EH (cell line): ENCODE results near the gene BFSP1.

ENCODE experiments used
- DNase-seq: peaks from one replicate; pipeline ENCODE4 v3.0.0-alpha.2; 2015; ENCODE audit warnings: low read depth

BFSP1 gene

GRCh38 chr20:17497821-17498580 lies 33.2 kb downstream of the BFSP1 start:
- DNase-seq: peak; percentile 24

GRCh38 chr20:17495826-17496225 lies 35.4 kb downstream of the BFSP1 start:
- DNase-seq: no peak

DNA sequence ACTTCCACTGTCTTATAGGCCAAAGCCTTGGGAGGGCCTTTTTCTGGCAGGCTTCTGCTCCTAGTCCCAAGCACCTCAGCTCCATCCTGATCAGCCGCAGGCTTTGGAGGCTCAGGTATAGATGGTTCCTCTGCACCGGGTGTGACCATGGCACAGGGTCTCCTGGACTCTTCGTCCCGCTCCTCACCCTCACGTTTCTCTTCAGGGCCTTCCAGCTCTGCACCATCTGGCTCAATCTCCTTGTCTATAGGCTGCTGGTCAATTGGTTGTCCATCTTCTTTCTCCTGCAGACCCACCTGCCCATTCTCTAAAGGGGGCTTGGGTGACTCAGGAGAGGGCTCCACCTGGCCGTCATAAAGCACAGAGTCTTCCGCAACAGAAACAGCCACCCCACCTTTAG lies 37.0 kb downstream of the BFSP1 start:
- DNase-seq: no peak

- no peak for DNase-seq
These were observed 38.0 kb downstream of the BFSP1 start for GRCh38 chr20:17493173-17493572.

DNA sequence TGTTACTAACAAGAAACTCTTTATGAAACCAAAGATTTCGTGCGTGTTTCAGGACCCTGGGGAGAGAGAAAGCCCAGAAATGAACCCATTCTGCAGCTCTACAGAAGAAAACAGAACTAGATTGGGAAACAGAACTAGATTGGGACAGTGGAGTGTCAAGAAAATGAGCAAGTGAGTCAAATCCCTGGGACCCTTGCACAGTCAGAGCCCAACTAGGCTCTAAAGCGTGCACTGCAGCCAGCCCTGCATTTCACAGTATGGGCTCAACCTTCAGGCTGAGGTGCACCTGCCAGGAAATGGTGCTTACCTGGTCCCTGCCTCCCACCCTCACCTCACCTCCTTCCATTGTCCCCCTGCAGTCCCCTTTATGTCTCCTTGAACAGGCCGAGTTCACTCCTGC lies 39.7 kb downstream of the BFSP1 start:
- no peak for DNase-seq

DNA sequence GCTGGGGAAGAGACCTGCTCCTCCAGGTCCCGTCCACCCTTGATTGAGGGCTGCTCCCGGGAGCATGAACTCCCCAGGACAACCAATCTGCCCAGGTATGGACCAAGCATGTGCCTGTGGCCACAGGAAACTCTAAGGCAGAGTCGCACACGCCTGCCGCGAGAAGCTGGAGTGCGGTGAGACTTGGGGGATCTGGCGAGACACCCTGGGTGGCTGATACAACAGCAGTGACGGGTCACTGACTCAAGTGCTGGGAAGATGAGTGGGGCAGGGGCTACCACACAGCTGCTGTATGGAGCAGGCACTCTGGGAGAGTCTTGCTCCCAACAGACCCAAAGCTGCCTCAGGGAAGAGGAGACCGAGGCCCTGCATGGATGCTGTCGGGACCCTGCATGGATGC lies 40.1 kb downstream of the BFSP1 start:
- no peak for DNase-seq

GRCh38 chr20:17490501-17490900 lies 40.7 kb downstream of the BFSP1 start:
- DNase-seq: no peak

GRCh38 chr20:17488916-17489600 lies 42.1 kb downstream of the BFSP1 start:
- no peak for DNase-seq

DNA sequence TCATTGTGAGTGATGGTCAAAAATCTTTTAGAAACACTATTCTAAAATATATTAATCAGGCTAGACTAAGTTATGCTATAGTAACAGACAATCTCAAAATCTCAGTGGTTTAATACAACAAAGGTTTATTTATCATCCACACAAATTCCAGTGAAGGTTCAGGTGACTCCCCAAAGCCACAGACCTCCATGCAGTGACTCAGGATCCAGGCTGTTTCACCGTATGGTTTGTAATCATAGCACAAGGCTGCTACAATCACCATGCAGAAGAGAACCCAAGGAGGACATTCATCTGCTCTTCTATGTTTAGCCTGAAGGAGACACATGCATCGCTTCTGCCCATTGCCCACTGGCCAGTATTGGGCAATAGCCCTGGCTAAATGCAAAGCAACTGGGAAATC lies 46.2 kb downstream of the BFSP1 start:
- no peak for DNase-seq

- no peak for DNase-seq
These were observed 48.6 kb downstream of the BFSP1 start for GRCh38 chr20:17482536-17482935.

DNA sequence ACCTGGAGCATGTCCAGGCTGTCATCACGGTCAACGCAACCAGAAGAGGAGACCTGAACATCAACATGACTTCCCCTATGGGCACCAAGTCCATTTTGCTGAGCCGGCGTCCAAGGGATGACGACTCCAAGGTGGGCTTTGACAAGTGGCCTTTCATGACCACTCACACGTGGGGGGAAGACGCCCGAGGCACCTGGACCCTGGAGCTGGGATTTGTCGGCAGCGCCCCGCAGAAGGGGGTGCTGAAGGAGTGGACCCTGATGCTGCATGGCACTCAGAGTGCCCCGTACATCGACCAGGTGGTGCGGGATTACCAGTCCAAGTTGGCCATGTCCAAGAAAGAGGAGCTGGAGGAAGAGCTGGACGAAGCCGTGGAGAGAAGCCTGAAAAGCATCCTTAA lies 49.5 kb downstream of the BFSP1 start:
- DNase-seq: no peak

DNA sequence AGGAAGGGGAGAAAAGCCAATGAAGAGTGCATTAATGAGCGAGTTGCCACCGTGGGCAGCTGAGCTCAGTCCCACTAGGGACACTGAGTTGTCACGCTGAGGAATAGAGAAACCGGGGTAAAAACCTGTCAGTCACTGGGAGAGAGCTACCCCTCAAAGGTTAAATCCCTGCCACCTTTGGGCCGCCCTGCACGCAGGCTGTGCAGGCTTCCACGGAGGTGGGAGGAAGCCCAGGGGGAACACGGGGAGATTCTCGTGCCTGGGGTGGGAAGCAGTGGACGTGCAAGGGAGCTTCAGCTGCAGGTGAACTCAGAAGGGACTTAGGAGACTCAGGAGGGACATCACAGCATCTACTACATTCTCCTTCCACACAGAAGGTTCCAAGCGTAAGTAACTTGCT lies 50.5 kb downstream of the BFSP1 start:
- no peak for DNase-seq

DNA sequence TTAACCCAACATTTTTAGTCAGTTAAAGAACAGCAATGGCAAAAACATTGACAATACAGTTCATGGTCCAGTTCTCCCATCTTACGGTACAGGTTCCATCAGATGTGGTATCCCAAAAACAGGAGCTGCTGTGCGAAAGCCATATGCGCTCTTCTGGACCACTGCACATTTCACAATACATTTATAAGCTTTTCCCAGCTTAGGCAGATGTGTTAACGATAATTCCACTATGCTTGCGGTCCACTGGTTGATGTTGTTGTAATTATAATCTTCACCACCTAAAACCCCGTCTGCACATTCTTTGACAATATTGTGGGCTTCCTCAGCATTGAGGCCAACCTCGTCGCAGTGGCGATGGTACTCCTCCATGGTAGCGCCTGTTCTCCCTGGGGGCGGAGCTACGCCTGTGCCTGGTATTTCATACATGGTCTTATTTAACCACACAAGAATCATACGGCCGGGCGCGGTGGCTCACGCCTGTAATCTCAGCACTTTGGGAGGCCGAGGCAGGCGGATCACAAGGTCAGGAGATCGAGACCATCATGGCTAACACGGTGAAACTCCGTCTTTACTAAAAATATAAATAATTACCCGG lies 52.0 kb downstream of the BFSP1 start:
- no peak for DNase-seq

DNA sequence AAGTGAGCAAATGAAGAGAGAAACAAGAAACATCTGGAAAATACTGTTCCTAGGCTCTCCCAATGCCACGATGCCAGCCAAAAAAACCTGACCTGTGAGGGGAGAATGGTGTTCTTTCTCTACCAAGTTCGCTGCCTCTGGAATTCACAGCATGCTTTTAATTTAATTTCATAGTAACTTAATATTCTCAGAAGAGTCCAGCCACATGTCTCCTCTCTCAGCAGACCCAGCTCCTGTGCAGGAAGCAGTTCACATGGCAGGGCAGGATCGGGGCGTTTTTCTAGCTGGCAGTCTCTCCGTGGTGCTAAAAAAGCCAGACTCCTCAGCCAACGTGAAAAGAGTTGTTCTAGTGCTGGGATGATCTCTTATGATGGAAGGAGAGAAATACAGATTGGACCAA lies 57.5 kb downstream of the BFSP1 start:
- no peak for DNase-seq

DNA sequence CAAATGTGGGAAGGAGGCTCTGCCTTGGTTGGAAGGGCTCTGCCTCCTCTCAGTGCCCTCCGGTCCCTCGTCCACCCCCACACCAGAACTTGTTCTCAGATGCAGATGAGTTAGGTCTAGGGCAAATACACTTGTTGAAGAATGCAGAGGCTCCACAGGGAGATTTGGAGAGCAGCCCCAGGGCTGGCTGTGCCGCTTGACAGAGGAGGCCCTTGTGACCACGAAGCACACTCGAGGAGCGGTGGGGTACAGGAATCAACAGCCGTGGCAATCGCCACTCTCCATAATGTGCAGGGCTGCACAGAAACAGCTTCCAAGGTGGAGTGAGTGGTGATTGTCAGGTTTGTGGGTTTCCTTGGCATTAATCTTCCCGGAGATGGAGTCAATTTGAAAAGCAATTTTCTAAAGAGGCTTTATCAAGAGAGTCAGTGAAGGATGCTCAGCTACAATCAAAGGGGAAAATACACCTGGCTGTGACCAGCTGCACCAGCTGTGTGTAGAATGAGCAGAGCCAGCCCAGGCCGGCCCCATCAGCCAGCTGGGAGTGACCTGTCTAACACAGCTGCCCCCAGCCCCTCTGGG lies 59.5 kb downstream of the BFSP1 start:
- no peak for DNase-seq

- no peak for DNase-seq
These were observed 60.2 kb downstream of the BFSP1 start for GRCh38 chr20:17470973-17471372.

GRCh38 chr20:17470521-17470920 lies 60.7 kb downstream of the BFSP1 start:
- DNase-seq: no peak

- DNase-seq: no peak
These were observed 61.7 kb downstream of the BFSP1 start for GRCh38 chr20:17469246-17470030.

GRCh38 chr20:17468073-17468840 lies 62.9 kb downstream of the BFSP1 start:
- DNase-seq: no peak

- DNase-seq: no peak
These were observed 64.0 kb downstream of the BFSP1 start for GRCh38 chr20:17467120-17467655.

- DNase-seq: no peak
These were observed 64.5 kb downstream of the BFSP1 start for GRCh38 chr20:17466641-17467040.
